Measurements from ENCODE around the gene FBLN7.

The FBLN7 gene

GRCh38 chr2:112189001-112189556 is 50.9 kb downstream of the FBLN7 start:
- H3K4me3 ChIP-seq (ENCODE audit: low read depth, low read length): no peak overlapping the region
- no peak for DNase-seq (ENCODE audit: low read depth)
- TF ChIP-seq CTCF (IDR thresholded peaks at IDR 0.05; ENCODE audit: insufficient read depth, low read depth, low read length, missing control alignments): no peak

GRCh38 chr2:112194028-112194427 is 55.8 kb downstream of the FBLN7 start:
- no peak overlapping the region for H3K4me3 ChIP-seq (ENCODE audit: low read depth, low read length)
- TF ChIP-seq CTCF (IDR thresholded peaks at IDR 0.05; ENCODE audit: insufficient read depth, low read depth, low read length, missing control alignments): no peak
- no peak for DNase-seq (ENCODE audit: low read depth)

- no peak for TF ChIP-seq CTCF (IDR thresholded peaks at IDR 0.05; ENCODE audit: insufficient read depth, low read depth, low read length, missing control alignments)
- no peak overlapping the region for H3K4me3 ChIP-seq (ENCODE audit: low read depth, low read length)
- no peak for DNase-seq (ENCODE audit: low read depth)
Measured at GRCh38 chr2:112194482-112194881, 56.3 kb downstream of the FBLN7 start.

GRCh38 chr2:112195167-112195766 is 57.1 kb downstream of the FBLN7 start:
- no peak overlapping the region for H3K4me3 ChIP-seq (ENCODE audit: low read depth, low read length)
- TF ChIP-seq CTCF (IDR thresholded peaks at IDR 0.05; ENCODE audit: insufficient read depth, low read depth, low read length, missing control alignments): no peak
- DNase-seq (ENCODE audit: low read depth): no peak

GRCh38 chr2:112195950-112196349 is 57.8 kb downstream of the FBLN7 start:
- DNase-seq (ENCODE audit: low read depth): no peak
- H3K4me3 ChIP-seq (ENCODE audit: low read depth, low read length): no peak overlapping the region
- TF ChIP-seq CTCF (IDR thresholded peaks at IDR 0.05; ENCODE audit: insufficient read depth, low read depth, low read length, missing control alignments): no peak

- H3K4me3 ChIP-seq (ENCODE audit: low read depth, low read length): no peak overlapping the region
- no peak for TF ChIP-seq CTCF (IDR thresholded peaks at IDR 0.05; ENCODE audit: insufficient read depth, low read depth, low read length, missing control alignments)
- DNase-seq (ENCODE audit: low read depth): no peak
Measured at GRCh38 chr2:112197868-112198267, 59.7 kb downstream of the FBLN7 start.

GRCh38 chr2:112198780-112199179 is 60.6 kb downstream of the FBLN7 start:
- no peak for DNase-seq (ENCODE audit: low read depth)
- H3K4me3 ChIP-seq (ENCODE audit: low read depth, low read length): no peak overlapping the region
- TF ChIP-seq CTCF (IDR thresholded peaks at IDR 0.05; ENCODE audit: insufficient read depth, low read depth, low read length, missing control alignments): no peak

All from GM12865 (cell line).